Upper lobe of right lung (tissue), 1 donor: ENCODE results near the gene B3GAT1. TPM values are rescaled to one million over a fixed set of nuclear protein-coding genes. Genes with fewer than 3 reads are reported as not detected.

Experiments
- ATAC-seq: fragments of 200-7000 bp; cut with Tn5 transposase; one replicate; pipeline ENCODE4 v1.9.1; 2020; ENCODE audit warnings: mild to moderate bottlenecking, moderate library complexity
- DNase-seq: peaks from one replicate; pipeline ENCODE4 v3.0.0-alpha.2; 2020
- H3K27ac ChIP-seq: fragments of 200-600 bp; one replicate; pipeline ENCODE4 v1.8.0; 2022
- H3K27me3 ChIP-seq: fragments of 200-600 bp; one replicate; pipeline ENCODE4 v1.8.0; 2022; ENCODE audit warnings: mild to moderate bottlenecking
- H3K36me3 ChIP-seq: fragments of 200-600 bp; one replicate; pipeline ENCODE4 v1.8.0; 2022
- H3K4me1 ChIP-seq: fragments of 200-600 bp; one replicate; pipeline ENCODE4 v1.8.0; 2022
- H3K4me3 ChIP-seq: fragments of 200-600 bp; one replicate; pipeline ENCODE4 v1.8.0; 2022; ENCODE audit warnings: mild to moderate bottlenecking
- H3K9me3 ChIP-seq: fragments of 200-600 bp; one replicate; pipeline ENCODE4 v1.8.0; 2022
- CTCF ChIP-seq: fragments of 200-600 bp; IDR thresholded peaks from one replicate; pipeline ENCODE4 v1.8.0; 2022; ENCODE audit warnings: antibody characterized with exemption
- intact Hi-C: fragments of 100-400 bp; cut with DNase I; formaldehyde crosslinking; loops from one replicate; pipeline ENCODE4 v1.11.0; 2022
- total RNA-seq: library from RNA; stranded (reverse); fragmentation: NEBNext Ultra II Directional; extraction: Animal tissue kit (Norgen Biotek cat#: 25700); gene quantifications from one replicate; pipeline ENCODE4 v1.2.1, GENCODE V29; 2021
- donor health status: DM: no; HTN: yes; CAD: no; lungs with severe emphysema.

The B3GAT1 gene
- total RNA-seq, 1 donor from 2014 or later: 1.2 TPM

GRCh38 chr11:134358165-134358855 is 53.7 kb downstream of the B3GAT1 start:
- Histone ChIP-seq H3K27me3 (no peaks in the 10 kb centered on the region), H3K36me3 (no peaks in the 10 kb centered on the region), H3K4me3 (no peak overlapping the region), H3K4me1 (no peaks in the 10 kb centered on the region), H3K9me3 (no peaks in the 10 kb centered on the region), H3K27ac (no peak overlapping the region)
- intact Hi-C loops: no loop called here
- peak; percentile 49 for DNase-seq
- ATAC-seq: no peak
- TF ChIP-seq CTCF: no peak

GRCh38 chr11:134357545-134357839 is 54.5 kb downstream of the B3GAT1 start:
- no peaks in the 10 kb centered on the region for H3K36me3 ChIP-seq
- no peaks in the 10 kb centered on the region for H3K9me3 ChIP-seq
- H3K27me3 ChIP-seq: no peaks in the 10 kb centered on the region
- TF ChIP-seq CTCF: no peak
- no peak overlapping the region for H3K27ac ChIP-seq
- ATAC-seq: no peak
- no peak for DNase-seq
- H3K4me1 ChIP-seq: no peaks in the 10 kb centered on the region
- no peak overlapping the region for H3K4me3 ChIP-seq
- intact Hi-C loops: no loop called here

GRCh38 chr11:134356656-134357544 is 55.1 kb downstream of the B3GAT1 start:
- no peak for TF ChIP-seq CTCF
- peak; percentile 49 for DNase-seq

GRCh38 chr11:134355656-134356055 is 56.4 kb downstream of the B3GAT1 start:
- ATAC-seq: no peak
- Histone ChIP-seq H3K27me3 (no peaks in the 10 kb centered on the region), H3K36me3 (no peaks in the 10 kb centered on the region), H3K27ac (no peak overlapping the region), H3K9me3 (no peaks in the 10 kb centered on the region), H3K4me1 (no peaks in the 10 kb centered on the region), H3K4me3 (no peak overlapping the region)
- no peak for TF ChIP-seq CTCF
- intact Hi-C loops: no loop called here
- peak; percentile 21 for DNase-seq

More at GRCh38 chr11:134356656-134357544, 55.1 kb downstream of the B3GAT1 start:
- no peaks in the 10 kb centered on the region for H3K9me3 ChIP-seq
- no peak overlapping the region for H3K4me3 ChIP-seq
- intact Hi-C loops: no loop called here
- H3K27me3 ChIP-seq: no peaks in the 10 kb centered on the region
- ATAC-seq: no peak
- H3K36me3 ChIP-seq: no peaks in the 10 kb centered on the region
- no peaks in the 10 kb centered on the region for H3K4me1 ChIP-seq
- H3K27ac ChIP-seq: no peak overlapping the region

- H3K27me3 ChIP-seq: no peaks in the 10 kb centered on the region
- intact Hi-C loops: no loop called here
- H3K4me1 ChIP-seq: no peaks in the 10 kb centered on the region
- H3K36me3 ChIP-seq: no peaks in the 10 kb centered on the region
- TF ChIP-seq CTCF: no peak
- H3K27ac ChIP-seq: no peak overlapping the region
- no peak for ATAC-seq
- H3K9me3 ChIP-seq: no peaks in the 10 kb centered on the region
- no peak overlapping the region for H3K4me3 ChIP-seq
- DNase-seq: no peak
These were observed 56.9 kb downstream of the B3GAT1 start for GRCh38 chr11:134355136-134355535.
